GM21515 (cell line): ENCODE data around the gene DAGLA.
"Not testable (repeated sequence)": the region's sequence is repeated elsewhere in the genome, so short reads cannot be mapped to it uniquely, and the experiment has no call there.

Experiments used
- ATAC-seq: cut with Tn5 transposase; IDR thresholded peaks from one replicate; pipeline ENCODE4 v1.9.1; 2021; ENCODE audit not compliant: unreplicated experiment

Gene DAGLA

DNA sequence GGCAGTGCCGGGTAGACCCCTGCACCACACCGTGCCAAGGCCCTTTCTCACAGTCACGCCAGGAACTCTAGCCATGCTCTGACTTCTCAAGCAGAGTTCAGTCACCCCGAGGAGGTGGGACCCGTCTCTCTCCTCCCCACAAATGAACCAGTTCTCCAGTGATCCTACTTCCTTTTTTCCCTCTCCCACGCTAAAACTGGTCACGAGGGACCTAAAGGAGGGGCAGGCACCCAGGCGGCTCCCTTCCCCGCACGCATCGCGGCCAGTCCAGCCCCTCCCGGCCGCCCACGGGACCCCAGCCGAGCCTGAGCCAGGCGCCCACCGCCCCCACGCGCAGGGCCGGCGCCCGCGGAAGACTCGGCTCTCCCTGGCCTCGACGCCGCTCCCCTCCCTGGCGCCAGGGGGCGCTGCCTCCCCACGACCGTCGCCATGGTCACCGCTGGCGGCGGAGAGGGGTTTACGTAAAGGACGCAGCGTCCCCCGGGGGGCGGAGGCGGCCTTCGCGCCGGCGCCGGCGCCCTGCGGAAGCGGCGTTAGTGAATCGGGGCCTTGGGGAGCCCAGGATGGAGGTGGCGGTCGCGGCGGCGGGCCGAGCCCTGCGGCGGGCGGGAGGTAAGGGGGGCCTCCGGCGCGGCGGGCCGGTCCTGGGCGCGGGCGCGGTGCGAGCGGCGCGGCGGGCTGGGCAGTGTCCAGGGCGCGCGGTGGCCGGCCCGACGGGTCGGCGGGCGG, at the start of gene DAGLA:
TSS of gene DAGLA (plus strand) at position 499 of the 729 bp plus-strand sequence. CDS start 39,765 bp downstream, outside the sequence.
- ATAC-seq, result peak; percentile 53

DNA sequence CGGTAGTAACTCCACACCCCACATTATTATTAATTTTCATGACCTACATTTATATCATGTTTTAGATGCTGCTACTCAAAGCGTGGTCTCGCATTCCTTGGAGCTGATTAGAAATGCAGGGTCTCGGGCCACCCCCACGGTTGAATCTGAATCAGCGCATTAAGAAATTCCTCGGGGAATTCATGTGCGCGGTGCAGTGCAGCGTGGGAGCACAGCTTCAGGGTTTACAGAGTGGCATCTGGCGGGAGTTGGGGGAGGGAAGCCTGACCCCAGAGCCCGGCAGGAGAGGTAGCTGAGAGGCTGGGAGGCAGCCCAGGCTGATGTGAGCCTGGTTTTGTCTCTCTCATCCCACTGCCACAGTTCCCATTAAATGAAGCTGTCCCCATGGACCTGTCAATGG, 48.1 kb upstream of the DAGLA start:
- no peak for ATAC-seq

DNA sequence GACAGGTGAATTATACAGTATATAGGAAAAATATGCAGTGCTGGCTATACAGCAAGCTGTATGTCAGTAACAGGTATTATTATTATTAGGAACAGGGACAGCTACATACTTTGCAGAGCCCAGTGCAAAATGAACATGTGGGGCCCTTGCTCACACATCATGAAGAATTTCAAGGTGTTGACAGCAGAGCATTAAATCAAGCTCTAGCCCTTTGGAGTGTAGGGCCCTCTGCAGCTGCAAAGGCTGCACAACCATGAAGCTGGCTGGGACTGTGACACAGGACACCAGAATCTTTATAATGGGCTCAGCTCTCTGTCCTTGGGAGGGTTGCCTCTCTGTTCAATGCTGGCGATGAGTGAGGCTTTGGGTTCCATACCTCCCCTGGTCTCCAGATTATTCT, 44.9 kb upstream of the DAGLA start:
- no peak for ATAC-seq

DNA sequence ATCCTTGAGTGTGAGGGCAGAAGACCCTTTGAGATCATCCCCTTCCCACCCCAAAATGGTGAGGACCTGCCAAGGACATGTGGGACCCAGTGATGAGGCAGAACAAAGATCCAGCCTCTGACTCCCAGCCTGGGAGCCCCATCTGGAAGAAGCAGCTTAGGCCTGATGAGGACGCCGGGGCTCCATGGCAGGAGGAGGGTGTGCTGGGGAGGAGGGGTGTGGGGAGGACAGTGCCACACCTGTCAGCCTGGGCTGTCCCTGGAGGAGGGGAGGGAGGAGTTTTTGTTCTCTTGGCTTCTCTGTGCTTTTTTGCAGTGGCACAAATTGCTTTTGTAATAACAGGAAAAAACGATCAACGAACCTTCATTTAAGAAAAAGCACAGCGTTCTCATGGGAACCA, 44.4 kb upstream of the DAGLA start:
- no peak for ATAC-seq

DNA sequence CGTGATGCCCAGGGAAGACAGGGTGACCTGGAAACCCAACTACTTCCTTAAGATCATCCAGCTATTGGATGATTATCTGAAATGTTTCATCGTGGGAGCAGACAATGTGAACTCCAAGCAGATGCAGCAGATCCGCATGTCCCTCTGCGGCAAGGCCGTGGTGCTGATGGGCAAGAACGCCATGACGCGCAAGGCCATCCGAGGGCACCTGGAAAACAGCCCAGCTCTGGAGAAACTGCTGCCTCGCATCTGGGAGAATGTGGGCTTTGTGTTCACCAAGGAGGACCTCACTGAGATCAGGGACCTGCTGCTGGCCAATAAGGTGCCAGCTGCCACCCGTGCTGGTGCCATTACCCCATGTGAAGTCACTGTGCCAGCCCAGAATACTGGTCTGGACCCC, 43.5 kb upstream of the DAGLA start:
- no peak for ATAC-seq

GRCh38 chr11:61637277-61637676, 42.9 kb upstream of the DAGLA start:
- no peak for ATAC-seq

DNA sequence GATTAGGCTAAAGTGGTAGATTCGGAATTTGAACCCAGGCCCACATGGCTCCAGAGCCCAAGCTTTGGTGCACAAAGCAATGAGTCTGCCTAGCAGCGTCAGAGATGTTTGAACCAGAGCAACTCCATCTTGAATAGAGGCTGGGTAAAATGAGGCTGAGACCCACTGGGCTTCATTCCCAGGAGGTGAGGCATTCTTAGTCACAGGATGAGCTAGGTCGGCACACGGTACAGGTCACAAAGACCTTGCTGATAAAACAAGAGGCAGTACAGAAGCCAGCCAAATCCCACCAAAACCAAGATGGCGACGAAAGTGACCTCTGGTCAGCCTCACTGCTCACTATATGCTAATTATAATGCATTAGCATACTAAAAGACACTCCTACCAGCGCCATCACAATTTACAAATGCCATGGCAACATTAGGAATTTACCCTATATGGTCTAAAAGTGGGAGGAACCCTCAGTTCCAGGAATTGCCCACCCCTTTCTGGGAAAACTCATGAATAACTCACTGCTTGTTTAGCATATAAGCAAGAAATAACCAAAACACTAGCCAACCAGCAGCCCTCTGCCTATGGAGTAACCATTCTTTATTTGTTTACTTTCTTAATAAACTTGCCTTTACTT, 40.3 kb upstream of the DAGLA start:
- ATAC-seq, result no peak

- no peak for ATAC-seq
Observed at GRCh38 chr11:61642162-61642561, 38.0 kb upstream of the DAGLA start.

DNA sequence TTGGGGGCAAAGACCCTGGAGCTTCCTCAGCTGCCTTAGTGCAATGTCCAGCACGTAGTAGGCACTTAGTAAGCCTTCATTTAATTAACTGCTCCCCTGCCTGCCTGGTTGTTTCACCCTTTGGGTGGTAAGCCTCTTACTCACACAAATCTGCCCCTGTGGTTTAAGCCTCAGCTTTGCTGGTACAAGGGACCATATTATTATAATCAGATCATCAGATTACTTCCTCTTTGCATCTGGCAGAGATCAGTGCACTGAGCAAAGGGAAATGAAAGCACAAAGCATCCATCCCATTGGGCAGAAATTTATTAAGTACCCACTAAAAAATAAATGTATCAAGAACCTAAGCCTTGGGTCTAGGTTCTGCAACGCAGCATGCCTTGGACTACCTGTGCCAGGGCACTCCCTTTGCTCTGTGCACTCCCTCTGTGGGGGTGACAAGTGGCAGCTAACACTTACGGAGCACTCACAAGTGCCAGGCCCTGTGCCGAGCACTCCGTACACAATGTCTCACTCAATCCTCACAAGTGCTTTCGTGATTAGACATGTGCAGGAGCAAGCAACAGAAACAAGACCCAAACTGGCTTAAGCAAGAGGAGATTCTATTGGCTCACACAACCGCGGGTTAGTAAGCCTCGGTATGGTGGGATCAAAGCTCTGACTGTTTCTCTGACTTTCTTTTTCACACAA, 34.9 kb upstream of the DAGLA start:
- ATAC-seq, result no peak

- no peak for ATAC-seq
Observed at GRCh38 chr11:61647529-61647928, 32.7 kb upstream of the DAGLA start.

DNA sequence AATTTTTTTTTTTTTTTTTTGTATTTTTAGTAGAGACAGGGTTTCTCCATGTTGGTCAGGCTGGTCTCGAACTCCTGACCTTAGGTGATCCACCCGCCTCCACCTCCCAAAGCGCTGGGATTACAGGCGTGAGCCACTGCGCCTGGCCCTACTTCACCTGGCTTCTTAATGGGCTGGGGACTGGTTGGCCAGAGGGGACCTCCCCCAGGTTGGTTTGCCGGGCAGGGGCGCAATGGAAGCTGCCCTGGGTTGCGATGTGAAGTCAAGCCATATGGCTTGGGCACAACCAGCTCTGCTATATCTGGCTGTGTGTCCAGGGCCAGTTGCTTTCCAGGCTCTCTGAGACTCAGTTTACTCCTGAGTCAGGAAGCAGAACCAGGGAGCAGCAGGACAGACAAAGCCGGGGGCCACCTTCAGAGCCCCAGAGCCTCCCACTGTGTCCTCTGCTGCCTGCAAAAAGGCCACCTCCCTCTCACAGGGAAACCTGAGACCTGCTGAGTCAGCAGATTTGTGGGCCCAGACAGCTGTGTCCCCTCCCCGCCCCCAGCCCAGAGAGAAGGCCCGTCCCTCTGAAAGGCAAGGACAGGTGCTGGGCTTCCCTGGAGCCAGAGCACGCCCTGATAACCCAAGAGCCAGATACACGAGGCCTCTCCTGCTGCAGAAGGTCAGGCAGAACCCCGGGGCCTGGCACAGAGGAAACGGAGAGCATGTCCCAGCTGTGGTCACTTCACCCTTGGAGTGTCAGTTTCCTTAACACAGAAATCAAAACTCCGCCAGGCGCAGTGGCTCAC, 29.2 kb upstream of the DAGLA start:
- ATAC-seq, result no peak

DNA sequence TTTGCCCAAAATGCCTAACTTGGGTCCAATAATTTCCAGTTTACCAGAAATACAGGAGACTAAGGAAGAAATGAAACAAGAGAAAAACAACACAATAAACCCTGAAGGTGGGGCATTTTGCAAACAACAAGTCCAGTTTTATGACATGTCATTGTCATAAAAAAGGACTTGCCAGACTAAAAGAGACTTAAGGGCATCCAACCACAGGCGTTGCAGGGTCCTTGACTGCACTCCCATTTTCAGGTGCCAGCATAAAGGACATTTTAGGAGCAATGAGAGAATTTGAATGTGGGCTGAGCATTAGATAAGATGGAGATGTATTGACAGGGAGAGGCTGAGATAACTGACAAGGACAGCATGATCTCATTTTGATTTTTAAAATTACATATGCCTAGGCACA, 28.1 kb upstream of the DAGLA start:
- no peak for ATAC-seq

DNA sequence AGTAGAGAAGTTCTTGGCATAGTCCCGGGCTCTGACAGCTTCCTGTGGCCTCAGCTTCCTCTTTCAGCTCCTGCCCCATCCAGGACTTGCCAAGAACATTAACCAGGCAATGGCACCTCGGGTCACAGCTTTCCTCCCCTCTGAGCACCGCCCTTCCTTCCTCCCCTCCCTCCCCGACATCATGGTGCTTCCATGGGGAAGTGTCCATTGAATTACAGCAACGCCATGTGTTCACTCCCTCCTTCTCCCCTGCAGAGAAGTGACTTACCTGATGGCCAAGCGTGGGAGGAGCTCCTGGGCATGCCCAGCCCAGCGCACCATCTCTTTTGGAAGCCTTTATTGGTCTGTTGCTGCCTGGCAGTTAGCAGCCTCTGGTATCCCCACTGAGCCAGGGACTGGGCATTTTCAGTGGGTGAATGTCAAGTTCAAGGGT, 25.8 kb upstream of the DAGLA start:
- no peak for ATAC-seq

- not testable (repeated sequence) for ATAC-seq
Observed at GRCh38 chr11:61655266-61656159, 24.7 kb upstream of the DAGLA start.

GRCh38 chr11:61656347-61657077, 23.7 kb upstream of the DAGLA start:
- no peak for ATAC-seq

GRCh38 chr11:61657566-61658290, 22.5 kb upstream of the DAGLA start:
- no peak for ATAC-seq

DNA sequence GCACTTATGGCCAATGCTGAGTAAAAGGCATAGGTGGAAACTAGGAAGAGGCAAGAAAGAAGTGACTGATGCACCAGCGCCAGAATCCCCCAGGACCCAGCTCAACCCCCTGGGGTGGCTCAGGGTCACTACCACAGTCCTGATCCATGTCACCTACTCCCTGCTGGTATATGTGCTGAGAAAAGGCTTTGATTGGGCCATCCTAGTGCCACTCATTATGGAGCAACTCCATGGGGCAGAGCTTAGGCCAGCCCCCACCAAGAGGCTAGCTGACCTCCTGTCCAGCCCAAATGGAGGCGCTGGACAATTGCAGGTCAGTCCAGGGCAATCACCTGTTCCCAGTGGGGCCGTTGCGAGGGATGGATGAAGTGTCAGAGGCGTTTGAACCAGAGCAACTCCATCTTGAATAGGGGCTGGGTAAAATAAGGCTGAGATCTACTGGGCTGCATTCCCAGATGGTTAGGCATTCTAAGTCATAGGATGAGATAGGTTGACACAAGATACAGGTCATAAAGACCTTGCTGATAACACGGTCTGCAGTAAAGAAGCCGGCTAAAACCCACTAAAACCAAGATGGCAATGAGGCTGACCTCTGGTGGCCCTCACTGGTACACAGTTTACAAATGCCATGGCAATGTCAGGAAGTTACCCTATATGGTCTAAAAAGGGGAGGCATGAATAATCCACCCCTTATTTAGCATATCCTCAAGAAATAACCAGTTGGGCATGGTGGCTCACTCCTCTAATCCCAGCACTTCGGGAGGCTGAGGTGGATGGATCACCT, 20.6 kb upstream of the DAGLA start:
- no peak for ATAC-seq

GRCh38 chr11:61660997-61661396, 19.2 kb upstream of the DAGLA start:
- not testable (repeated sequence) for ATAC-seq
